Measurements from ENCODE around the gene ZNF512. TPM values are rescaled to one million over a fixed set of nuclear protein-coding genes. Genes with fewer than 3 reads are reported as not detected.
"Not testable (repeated sequence)": the region's sequence is repeated elsewhere in the genome, so short reads cannot be mapped to it uniquely, and the experiment has no call there.

ZNF512 gene, protein sequence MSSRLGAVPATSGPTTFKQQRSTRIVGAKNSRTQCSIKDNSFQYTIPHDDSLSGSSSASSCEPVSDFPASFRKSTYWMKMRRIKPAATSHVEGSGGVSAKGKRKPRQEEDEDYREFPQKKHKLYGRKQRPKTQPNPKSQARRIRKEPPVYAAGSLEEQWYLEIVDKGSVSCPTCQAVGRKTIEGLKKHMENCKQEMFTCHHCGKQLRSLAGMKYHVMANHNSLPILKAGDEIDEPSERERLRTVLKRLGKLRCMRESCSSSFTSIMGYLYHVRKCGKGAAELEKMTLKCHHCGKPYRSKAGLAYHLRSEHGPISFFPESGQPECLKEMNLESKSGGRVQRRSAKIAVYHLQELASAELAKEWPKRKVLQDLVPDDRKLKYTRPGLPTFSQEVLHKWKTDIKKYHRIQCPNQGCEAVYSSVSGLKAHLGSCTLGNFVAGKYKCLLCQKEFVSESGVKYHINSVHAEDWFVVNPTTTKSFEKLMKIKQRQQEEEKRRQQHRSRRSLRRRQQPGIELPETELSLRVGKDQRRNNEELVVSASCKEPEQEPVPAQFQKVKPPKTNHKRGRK
- 26.6 and 36.9 TPM in 2 replicates for total RNA-seq

DNA sequence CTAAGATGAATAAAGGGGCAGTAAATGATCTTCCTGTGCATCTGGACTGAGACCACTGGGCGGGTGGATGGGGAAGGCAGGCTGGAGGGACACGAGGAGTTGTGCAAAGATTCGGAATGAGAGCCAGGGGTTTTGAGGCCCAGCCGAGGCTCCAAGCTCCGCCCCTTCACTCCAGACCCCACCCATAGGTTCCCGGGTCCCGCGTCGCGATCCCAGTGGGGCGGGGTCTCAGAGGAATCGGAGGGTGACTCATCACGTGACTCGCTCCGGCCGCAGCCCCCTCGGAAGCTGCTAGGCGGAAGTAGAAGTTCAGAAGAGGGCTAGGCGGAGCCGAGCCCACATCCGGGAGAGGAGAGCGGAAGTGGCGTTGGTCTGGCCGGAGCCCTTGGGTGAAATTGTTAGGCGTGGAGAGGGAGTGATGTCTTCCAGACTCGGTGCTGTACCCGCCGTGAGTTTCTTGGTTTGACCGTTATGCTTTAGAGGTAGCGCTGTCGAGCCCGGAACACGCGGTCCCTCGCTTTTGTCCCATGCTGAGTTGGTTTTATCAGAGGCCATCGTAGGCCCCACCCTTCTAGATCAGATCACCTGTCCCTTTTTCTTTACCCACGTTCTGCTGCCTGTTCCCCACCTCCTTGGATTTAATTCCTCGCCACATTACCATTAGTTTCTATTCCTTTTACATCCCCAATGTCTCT lies at the start of gene ZNF512:
ZNF512 (plus strand) TSS at position 348 of the 695 bp plus-strand sequence; CDS start at position 419, 71 bp downstream.
- peak; percentile 60 for DNase-seq (ENCODE audit: low read depth, low spot score)

DNA sequence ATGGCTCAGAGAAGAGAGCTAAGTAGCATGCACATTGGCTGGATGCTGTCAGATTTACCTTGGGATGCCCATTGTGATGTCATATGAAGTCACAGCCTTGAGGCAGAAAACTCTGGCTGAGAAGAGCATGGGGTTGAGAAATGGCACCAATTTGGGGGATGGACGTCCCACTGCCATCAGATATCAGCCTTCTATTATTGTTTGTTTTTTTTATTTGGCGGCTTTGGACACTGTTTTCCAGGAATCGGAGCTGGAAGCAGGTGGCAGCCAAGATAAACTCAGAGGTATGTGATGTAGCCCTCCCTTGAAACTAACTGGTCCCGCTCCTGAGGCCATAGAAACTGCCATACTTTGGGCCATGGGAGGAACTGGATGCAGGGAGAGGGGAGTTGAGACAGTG lies 45.6 kb upstream of the ZNF512 start:
- DNase-seq (ENCODE audit: low read depth, low spot score): no peak

DNA sequence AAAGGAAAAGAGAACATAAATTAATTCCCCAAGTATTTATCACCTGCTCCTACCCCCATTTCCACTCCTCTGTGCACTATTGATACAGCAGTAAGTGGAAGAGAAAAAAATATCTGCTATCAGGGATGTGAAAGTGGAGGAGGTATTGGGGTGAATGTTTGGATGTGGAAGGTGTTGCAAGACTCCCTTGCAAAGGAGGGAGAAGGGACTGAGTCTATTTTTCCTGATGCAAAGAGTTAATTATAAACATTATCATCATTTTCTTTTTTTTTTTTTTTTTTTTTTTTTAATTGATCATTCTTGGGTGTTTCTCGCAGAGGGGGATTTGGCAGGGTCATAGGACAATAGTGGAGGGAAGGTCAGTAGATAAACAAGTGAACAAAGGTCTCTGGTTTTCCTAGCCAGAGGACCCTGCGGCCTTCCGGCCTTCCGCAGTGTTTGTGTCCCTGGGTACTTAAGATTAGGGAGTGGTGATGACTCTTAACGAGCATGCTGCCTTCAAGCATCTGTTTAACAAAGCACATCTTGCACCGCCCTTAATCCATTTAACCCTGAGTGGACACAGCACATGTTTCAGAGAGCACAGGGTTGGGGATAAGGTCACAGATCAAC lies 43.9 kb upstream of the ZNF512 start:
- not testable (repeated sequence) for DNase-seq (ENCODE audit: low read depth, low spot score)

DNA sequence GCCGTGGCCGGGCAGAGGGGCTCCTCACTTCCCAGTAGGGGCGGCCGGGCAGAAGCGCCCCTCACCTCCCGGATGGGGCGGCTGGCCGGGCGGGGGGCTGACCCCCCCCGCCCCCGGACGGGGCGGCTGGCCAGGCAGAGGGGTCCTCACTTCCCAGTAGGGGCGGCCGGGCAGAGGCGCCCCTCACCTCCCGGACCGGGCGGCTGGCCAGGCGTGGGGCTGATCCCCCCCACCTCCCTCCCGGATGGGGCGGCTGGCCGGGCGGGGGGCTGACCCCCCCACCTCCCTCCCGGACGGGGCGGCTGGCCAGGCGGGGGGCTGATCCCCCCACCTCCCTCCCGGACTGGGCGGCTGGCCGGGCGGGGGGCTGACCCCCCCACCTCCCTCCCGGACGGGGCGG lies 43.2 kb upstream of the ZNF512 start:
- DNase-seq (ENCODE audit: low read depth, low spot score): not testable (repeated sequence)

DNA sequence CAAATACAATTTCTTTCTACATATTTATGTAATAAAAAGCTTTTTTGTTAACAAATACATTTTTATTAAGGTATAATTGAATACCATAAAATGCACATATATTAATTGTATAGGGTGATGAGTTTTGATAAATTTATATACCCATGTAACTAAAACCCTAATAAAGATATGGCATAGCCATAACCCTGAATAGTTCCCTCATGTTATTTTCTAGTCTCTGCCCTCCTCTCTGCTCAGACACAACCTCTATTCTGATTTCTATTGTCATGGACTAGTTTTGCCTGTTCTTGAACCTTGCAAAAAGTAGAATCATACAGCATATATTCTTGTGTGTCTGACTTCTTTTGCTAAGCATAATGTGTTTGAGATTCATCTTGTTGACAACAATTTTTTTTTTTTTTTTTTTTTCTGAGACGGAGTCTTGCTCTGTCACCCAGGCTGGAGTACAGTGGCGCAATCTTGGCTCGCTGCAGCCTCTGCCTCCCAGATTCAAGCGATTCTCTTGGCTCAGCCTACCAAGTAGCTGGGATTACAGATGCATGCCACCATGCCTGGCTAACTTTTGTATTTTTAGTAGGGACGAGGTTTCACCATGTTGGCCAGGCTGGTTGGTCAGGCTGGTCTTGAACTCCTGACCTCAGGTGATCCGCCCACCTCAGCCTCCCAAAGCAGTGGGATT lies 38.6 kb upstream of the ZNF512 start:
- no peak for DNase-seq (ENCODE audit: low read depth, low spot score)

DNA sequence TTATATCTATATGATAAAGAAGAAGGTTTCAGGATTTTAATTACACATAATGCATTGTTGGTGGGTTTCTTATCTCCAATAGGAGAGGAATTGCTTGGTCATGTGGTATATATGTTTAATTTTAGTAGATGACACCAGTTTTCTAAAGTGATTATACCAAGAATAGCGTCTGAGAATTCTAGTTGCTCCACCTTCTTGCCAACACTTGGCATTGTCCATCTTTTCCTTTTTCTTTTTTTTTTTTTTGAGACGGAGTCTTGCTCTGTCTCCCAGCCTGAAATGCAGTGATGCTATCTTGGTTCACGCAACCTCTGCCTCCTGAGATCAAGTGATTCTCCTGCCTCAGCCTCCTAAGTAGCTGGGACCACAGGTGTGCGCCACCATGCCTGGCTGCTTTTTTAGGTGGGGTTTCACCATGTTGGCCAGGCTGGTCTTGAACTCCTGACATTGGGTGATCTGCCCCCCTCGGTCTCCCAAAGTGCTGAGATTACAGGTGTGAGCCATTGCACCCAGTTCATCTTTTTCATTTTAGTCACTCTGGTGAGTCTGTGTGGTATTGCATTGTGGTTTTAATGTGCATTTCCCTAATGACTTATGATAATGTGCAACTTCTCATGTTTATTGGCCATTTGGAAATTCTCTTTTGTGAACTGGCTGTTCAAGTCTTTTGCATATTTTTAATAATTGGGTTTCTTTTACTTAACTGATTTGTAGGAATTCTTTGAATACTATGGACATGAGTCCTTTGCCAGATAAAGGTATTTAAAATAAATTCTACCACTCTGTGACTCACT lies 37.3 kb upstream of the ZNF512 start:
- no peak for DNase-seq (ENCODE audit: low read depth, low spot score)

DNA sequence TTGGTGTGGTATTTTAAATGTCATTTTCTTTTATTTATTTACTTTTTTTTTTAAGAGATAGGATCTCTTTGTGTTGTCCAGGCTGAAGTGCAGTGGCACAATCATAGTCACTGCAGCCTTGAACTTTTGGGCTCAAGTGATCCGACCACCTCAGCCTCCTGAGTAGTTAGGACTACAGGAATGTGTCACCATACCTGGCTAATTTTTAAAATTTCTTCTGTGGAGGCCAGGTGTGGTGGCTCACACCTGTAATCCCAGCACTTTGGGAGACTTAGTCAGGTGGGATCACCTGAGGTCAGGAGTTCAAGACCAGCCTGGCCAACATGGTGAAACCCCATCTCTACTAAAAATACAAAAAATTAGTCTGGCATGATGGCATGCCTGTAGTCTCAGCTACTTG lies 33.5 kb upstream of the ZNF512 start:
- no peak for DNase-seq (ENCODE audit: low read depth, low spot score)

DNA sequence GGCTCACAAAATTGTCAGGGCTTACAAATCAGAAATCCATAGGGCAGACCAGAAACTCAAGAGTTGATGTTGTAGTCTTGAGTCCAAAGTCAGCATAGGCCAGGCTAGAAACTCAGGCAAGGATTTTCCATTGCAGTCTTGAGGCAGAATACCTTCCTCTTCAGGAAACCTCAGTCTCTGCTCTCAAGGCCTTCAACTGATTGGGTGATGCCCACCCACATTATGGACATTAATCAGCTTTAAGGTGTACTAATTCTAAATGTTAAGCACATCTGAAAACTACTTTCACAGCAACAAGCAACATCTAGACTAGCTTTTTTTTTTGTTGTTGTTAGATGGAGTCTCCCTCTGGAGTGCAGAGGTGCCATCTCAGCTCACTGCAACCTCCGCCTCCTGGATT lies 31.3 kb upstream of the ZNF512 start:
- no peak for DNase-seq (ENCODE audit: low read depth, low spot score)

DNA sequence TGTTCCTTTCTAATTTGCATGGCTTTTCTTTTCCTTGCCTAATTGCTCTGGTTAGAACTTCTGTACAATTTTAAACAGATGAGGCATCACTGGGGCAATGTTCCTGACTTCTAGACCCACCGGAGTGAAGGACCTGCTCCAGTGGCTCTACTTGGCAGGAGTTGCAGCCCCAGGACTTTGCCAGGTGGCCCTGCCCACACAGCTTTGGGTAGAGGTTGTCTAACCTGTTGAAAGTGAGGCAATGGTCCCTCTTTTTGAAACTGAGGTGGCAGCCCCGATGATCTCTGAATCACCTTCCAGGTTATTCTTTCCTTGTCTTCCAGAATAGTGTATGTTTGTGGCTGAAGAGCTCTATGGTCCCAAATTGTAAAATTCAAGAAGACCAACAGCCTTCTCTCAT lies 29.9 kb upstream of the ZNF512 start:
- no peak for DNase-seq (ENCODE audit: low read depth, low spot score)

DNA sequence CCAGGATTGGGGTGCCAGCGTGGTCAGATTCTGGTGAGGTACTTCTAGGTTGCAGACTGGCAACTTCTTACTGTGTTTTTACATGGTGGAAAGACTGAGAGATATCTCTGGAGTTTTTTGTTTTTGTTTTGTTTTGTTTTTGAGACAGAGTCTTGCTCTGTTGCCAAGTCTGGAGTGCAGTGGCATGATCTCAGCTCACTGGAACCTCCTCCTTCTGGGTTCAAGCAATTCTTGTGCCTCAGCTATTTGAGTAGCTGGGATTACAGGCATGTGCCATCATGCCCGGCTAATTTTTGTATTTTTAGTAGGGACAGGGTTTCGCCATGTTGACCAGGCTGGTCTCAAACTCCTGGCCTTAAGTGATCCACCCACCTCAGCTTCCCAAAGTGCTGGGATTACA lies 28.4 kb upstream of the ZNF512 start:
- DNase-seq (ENCODE audit: low read depth, low spot score): not testable (repeated sequence)

DNA sequence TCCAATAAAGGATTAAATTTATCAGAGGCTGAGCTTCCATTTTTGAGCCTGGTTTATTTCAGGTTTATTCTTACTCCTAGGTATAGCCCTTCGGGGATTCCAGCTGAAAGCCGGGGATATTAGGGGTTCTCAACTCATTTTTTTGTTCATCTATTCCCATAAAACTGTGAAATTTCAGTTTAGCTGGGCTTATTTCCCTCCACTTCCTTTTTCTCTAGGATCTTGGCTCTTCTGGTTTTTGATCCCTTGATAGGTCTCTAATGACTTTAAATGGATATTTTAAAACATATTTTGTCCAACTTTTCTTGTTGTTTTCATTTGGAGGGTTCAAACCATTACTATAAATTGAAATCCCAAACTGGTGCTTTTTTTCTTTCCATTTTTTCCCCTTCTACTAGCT lies 23.6 kb upstream of the ZNF512 start:
- DNase-seq (ENCODE audit: low read depth, low spot score): no peak

DNA sequence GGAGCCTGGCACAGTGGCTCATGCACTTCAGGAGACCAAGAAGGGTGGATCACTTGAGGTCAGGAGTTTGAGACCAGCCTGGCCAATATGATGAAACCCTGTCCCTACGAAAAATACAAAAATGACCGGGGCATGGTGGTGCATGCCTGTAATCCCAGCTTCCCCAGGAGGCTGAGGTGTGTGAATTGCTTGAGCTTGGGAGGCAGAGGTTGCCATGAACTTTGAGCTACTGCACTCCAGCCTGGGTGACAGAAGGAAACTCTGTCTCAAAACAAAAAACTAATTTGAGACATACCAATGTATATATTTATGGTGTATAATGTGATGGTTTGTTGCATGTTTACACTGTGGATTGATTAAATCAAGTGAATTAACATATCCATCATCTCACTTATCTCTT lies 21.8 kb upstream of the ZNF512 start:
- DNase-seq (ENCODE audit: low read depth, low spot score): no peak

DNA sequence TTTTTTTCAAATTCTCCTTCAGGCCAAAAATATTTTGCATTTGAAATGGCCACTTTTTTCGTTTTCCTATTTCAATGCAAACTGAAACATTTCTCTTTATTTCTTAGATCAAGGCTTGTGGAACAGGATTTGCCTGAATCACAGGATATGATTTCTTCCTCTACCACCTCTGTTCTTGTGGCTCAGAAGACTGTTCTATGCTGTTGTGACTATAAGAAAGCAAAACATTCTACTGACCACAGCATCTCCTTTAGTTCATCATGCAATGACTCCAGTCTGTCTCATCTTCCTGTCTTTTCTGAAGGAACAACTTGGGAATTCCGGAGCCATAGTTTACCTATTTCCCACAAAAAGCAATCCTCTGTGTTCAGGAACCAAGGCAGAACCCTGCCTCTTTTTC lies 16.2 kb upstream of the ZNF512 start:
- DNase-seq (ENCODE audit: low read depth, low spot score): peak; percentile 65

DNA sequence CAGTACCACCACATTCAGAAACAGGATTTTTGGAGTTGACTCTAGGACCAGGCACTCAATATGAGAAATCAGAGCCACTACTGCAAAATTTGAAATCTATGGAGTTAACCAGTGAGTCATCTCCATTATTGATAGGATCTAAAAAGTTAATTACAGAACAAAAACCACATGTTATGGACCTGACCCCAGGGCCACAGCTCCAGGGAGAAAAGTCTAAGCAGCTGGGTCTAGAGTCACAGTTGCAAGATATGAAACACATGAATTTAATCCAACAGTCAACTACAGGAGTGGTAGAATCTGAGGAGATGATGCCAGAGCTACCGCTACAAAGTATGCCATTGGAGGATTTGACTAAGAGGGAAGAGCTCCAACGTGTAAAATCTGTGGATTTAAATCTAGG lies 13.4 kb upstream of the ZNF512 start:
- no peak for DNase-seq (ENCODE audit: low read depth, low spot score)

DNA sequence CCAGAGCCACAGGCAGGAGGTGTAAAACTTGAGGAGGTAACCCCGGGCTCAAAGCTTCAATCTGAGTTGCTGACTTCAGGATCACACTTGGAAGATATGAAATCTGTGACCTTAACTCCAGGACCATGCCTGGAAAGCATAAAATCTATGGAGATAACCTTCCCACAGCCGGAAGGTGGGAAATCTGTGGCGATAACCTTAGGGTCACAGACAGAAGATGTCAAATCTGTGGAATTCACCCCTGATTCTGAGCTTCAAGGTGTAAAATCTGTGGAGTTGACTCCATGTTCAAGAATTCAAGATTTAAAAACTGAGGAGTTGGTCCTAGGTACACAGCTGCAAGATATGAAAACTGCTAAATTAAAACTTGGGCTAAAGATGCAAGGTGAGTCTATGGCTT lies 11.6 kb upstream of the ZNF512 start:
- no peak for DNase-seq (ENCODE audit: low read depth, low spot score)

DNA sequence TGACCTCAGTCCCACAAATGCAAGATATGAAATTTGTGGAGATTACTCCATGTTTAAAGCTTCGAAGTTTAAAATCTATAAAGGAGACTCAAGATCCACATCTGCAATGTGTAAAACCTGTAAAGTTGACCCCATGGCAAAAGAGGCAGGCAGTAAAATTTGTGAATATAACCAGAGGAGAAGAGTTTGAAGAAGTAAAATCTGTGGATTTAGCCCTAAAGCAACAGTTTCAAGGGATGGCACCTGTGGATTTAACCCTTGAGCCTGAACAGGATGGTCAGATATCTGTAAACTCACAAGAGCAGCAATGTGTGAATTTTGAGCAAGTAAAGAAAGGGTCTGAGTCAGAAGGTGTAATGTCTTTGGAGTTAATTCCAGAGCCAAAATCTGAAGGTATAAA lies 11.2 kb upstream of the ZNF512 start:
- no peak for DNase-seq (ENCODE audit: low read depth, low spot score)

DNA sequence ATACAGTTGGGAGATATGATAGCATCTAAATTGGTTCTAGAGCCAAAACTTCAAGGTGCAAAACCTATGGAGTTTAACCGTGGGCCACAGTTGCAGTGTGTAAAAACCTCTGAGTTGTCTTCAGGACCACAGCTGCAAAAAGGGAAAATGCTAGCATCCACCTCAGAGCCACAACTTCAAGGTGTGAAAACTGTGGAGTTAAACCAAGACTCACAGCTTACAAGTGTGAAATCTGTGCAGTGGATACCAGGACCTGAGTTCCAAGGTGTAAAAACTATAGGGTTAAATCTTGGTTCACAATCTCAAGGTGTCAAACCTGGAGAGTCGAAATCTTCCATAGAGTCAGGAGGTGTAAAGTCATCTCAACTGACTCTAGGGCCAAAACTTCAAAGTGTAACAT lies 10.4 kb upstream of the ZNF512 start:
- DNase-seq (ENCODE audit: low read depth, low spot score): no peak

DNA sequence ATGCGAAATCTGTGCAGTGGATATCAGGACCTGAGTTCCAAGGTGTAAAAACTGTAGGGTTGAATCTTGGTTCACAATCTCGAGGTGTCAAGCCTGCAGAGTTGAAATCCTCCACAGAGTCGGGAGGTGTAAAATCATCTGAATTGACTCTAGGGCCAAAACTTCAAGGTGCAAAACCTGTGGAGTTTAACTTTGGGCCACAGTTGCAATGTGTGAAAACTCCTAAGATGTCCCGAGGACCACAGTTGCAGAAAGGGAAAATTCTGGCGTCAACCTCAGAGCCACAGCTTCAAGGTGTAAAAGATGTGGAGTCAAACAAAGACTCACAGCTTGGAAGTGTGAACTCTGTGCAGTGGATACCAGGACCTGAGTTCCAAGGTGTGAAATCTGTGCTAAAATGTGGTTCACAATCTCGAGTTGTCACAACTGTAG lies 9.8 kb upstream of the ZNF512 start:
- DNase-seq (ENCODE audit: low read depth, low spot score): no peak

DNA sequence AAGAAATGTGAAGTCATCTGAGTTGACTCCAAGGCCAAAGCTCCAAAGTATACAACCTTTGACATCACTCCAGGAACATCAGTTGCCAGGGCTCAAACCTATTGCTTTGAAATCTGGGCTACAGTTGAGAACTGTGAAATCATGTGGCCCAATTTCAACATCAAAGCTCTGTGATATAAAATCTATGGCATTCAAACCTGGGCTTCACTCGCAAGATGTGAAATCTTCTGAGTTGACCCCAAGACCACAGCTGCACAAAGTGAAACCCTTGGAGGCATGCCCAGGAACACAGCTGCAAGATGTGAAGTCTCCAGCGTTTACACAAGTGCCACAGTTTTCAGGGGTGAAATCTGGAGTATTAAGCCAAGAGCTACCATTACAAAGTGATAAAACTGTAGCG lies 9.4 kb upstream of the ZNF512 start:
- no peak for DNase-seq (ENCODE audit: low read depth, low spot score)

DNA sequence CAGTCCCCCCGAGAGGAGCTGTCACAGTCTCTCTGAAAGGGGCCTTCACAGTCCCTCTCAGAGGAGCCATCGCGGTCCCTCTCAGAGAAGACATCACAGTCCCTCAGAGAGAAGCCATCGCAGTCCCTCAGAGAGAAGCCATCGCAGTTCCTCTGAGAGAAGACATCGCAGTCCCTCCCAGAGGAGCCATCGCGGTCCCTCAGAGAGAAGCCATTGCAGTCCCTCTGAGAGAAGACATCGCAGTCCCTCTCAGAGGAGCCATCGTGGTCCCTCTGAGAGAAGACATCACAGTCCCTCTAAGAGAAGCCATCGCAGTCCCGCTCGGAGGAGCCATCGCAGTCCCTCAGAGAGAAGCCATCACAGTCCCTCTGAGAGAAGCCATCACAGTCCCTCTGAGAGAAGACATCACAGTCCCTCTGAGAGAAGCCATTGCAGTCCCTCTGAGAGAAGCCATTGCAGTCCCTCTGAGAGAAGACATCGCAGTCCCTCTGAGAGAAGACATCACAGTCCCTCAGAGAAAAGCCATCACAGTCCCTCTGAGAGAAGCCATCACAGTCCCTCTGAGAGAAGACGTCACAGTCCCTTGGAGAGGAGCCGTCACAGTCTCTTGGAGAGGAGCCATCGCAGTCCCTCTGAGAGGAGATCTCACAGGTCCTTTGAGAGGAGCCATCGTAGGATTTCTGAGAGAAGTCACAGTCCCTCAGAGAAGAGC lies 1.3 kb upstream of the ZNF512 start:
- DNase-seq (ENCODE audit: low read depth, low spot score): no peak

All from pulmonary artery endothelial cell (primary cell).